BLaER1 treated with 17β-estradiol and CSF1 and Interleukin-3, amounts not matched to agents 10 nM and 100 nM (cell line): ENCODE measurements around the gene CXCL5.
"Not testable (repeated sequence)": the region's sequence is repeated elsewhere in the genome, so short reads cannot be mapped to it uniquely, and the experiment has no call there.

Experiments
- H3K27ac ChIP-seq, 11 experiments: shearing (Covaris generic); formaldehyde crosslinking; 2 replicates each; pipeline ENCODE4 v1.8.1; 2022
- H3K27me3 ChIP-seq, 11 experiments: shearing (Covaris generic); formaldehyde crosslinking; 2 replicates each; pipeline ENCODE4 v1.8.1; 2022
- H3K36me3 ChIP-seq, 11 experiments: shearing (Covaris generic); formaldehyde crosslinking; 2 replicates each; pipeline ENCODE4 v1.8.1; 2022
- H3K4me1 ChIP-seq, 10 experiments: shearing (Covaris generic); formaldehyde crosslinking; 2 replicates each; pipeline ENCODE4 v1.8.1; 2022
- H3K4me2 ChIP-seq, 11 experiments: shearing (Covaris generic); formaldehyde crosslinking; 2 replicates each; pipeline ENCODE4 v1.8.1; 2022
- H3K4me3 ChIP-seq, 10 experiments: shearing (Covaris generic); formaldehyde crosslinking; 2 replicates each; pipeline ENCODE4 v1.8.1; 2022
- H3K9ac ChIP-seq, 11 experiments: shearing (Covaris generic); formaldehyde crosslinking; 2 replicates each; pipeline ENCODE4 v1.8.1; 2022
- H3K9me3 ChIP-seq, 11 experiments: shearing (Covaris generic); formaldehyde crosslinking; replicated peaks in 1 of 11; 2 replicates each; pipeline ENCODE4 v1.8.1; 2022
- H4K20me1 ChIP-seq, 11 experiments: shearing (Covaris generic); formaldehyde crosslinking; 2 replicates each; pipeline ENCODE4 v1.8.1; 2022
- Cebpa-rat ChIP-seq, 11 experiments: shearing (Covaris generic); IDR thresholded peaks; 2 replicates each; pipeline ENCODE4 v1.8.1; 2022

Gene CXCL5

DNA sequence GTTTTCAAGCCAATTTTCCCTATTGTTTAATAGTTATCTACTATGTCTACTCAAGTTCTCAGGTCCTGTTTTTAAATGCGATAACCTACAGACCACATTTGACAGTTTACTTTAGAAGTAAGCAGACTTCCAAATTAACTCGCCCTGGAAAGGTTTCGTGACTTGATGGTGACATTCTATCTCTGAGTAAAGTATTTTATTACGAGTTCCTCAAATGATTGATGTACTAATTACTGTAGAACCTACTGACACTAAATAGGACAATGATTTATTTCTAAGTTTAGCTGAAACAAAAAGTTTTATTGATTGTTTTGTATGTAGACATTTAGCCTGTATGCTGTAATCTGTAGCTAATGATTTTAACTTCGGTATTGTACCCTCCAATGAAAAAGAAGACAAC, 8.5 kb downstream of the CXCL5 start:
- H3K36me3 ChIP-seq, result no peaks in the 10 kb centered on the region
- no peak overlapping the region; a peak in 2 of 22 replicates for H3K27ac ChIP-seq
- no peak overlapping the region for H3K9ac ChIP-seq
- no peaks in the 10 kb centered on the region for H3K9me3 ChIP-seq
- H3K4me2 ChIP-seq, result no peak overlapping the region
- H3K4me3 ChIP-seq, result no peak overlapping the region
- no peaks in the 10 kb centered on the region for H4K20me1 ChIP-seq
- no peak for TF ChIP-seq Cebpa-rat (IDR thresholded peaks at IDR 0.05)
- peaks cover 0 to 34% (median 0%) of the 10 kb centered on the region in 10 experiments; a peak in 6 of 20 replicates for H3K4me1 ChIP-seq
- no peaks in the 10 kb centered on the region for H3K27me3 ChIP-seq

DNA sequence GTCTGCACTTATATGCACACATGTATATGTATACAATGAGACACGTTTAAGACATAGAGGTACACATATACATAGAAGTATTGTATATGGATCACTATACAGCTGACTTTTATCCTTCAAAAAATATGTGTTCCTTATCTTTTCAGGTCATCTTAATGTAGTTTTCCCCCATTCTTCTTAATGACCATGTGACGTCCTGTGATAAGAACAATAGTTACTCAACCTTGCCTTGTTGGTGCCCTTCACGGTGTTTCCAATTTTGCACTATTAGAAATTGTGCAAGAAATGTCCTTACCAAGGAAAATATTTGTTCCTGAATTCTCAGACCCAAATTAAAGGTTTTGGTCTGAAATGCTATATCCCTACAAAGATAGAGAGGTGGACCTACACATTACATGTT, 9.4 kb downstream of the CXCL5 start:
- H3K36me3 ChIP-seq, result no peaks in the 10 kb centered on the region
- H3K9me3 ChIP-seq, result no peaks in the 10 kb centered on the region
- no peaks in the 10 kb centered on the region for H4K20me1 ChIP-seq
- TF ChIP-seq Cebpa-rat (IDR thresholded peaks at IDR 0.05), result no peak
- H3K4me1 ChIP-seq, result peaks cover 0 to 34% (median 0%) of the 10 kb centered on the region in 10 experiments; a peak in 6 of 20 replicates
- no peak overlapping the region for H3K4me3 ChIP-seq
- no peak overlapping the region for H3K27ac ChIP-seq
- no peaks in the 10 kb centered on the region for H3K27me3 ChIP-seq
- no peak overlapping the region for H3K4me2 ChIP-seq
- no peak overlapping the region for H3K9ac ChIP-seq

DNA sequence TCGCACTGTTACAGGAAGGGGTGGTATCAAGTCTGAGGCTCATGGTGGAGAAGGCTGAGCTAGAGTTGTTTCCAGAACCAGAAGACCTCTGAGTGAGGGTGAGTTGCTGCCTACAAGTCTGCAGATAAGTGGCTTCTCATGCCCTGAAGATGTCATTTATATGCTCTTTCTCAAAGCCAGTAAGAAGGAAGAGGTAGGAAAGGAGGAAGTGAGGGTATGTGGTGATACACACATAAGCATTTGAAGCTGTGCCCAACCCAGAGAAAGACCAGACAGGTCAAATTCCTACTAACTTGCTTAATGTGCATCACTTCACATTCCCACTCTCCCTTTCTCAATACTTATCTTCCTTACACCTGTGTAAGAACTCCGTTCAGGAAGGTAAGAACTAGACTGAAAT, 10.4 kb downstream of the CXCL5 start, which contains the start of gene PPBP:
PPBP (minus strand) TSS at position 130 of the 400 bp plus-strand sequence; CDS start at position 43, 87 bp downstream.
- Histone ChIP-seq H3K27ac (peak within 1 kb of the TSS in 2 of 11 experiments; percentile 27 to 33; a peak in 1 of 22 replicates), H3K27me3 (no peaks in the 10 kb centered on the region), H3K4me3 (peak within 1 kb of the TSS in 1 of 10 experiments; percentile 19; a peak in 2 of 20 replicates), H3K36me3 (no peaks in the 10 kb centered on the region), H3K4me1 (peaks cover 0 to 34% (median 0%) of the 10 kb centered on the region in 10 experiments; a peak in 6 of 20 replicates), H3K9me3 (no peaks in the 10 kb centered on the region), H4K20me1 (no peaks in the 10 kb centered on the region), H3K9ac (peak within 1 kb of the TSS in 1 of 11 experiments; percentile 12; a peak in 1 of 22 replicates), H3K4me2 (peak within 1 kb of the TSS in 3 of 11 experiments; percentile 14 to 59 (median 23); a peak in 5 of 22 replicates)
- TF ChIP-seq Cebpa-rat (IDR thresholded peaks at IDR 0.05), result no peak

DNA sequence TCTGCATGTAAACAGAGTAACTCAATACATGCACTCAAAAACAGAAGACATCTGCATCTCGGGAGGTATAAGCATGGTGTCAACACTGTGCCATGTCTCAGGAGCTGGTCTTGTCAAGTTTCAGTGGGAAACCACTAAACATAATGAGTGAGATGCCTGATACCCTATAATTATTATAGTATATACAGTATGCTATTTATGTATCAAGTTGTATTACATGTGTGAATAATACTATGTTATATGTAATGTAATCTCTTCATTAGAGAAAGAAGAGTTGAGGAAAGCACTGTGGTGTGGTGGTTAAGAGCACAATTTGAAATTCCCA, 13.0 kb downstream of the CXCL5 start:
- no peak for TF ChIP-seq Cebpa-rat (IDR thresholded peaks at IDR 0.05)
- no peak overlapping the region for H3K4me3 ChIP-seq
- H4K20me1 ChIP-seq, result no peaks in the 10 kb centered on the region
- no peak overlapping the region for H3K9ac ChIP-seq
- H3K27ac ChIP-seq, result peak overlapping the region in 1 of 11 experiments; percentile 24; a peak in 1 of 22 replicates
- H3K36me3 ChIP-seq, result no peaks in the 10 kb centered on the region
- no peaks in the 10 kb centered on the region for H3K27me3 ChIP-seq
- no peaks in the 10 kb centered on the region for H3K9me3 ChIP-seq
- no peak overlapping the region for H3K4me2 ChIP-seq
- peaks cover 0 to 17% (median 0%) of the 10 kb centered on the region in 10 experiments; a peak in 5 of 20 replicates for H3K4me1 ChIP-seq

DNA sequence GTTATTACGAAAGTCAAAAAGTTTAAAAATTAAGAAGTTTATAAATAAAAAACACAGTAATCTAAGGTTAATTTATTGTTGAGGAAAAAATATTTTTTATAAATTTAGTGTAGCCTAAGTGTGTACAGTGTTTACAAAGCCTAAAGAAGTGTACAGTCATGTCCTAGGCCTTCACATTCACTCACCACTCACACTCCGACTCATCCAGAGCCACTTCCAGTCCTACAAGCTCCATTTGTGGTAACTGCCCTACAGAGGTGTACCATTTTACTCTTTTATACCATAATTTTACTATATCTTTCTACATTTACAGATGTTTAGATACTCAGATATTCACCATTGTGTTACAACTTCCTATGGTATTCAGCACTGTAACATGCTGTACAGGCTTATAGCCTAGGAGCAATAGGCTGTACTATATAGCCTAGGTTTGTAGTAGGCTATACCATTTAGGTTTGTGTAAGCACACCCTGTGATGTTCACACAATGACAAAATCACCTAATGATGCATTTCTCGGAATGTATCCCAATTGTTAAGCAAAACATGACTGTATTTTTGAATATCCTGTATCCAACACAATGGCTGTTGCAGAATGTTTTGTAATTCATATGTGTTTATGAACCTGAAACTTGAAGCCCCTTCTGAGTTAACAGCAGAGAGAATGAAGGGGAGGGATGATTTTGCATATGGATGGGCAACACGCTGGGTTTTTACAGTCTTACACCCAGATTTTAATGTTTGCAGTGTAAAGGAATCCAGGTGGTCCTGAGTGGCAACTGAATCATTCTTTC, 13.5 kb downstream of the CXCL5 start:
- H3K27me3 ChIP-seq, result no peaks in the 10 kb centered on the region
- no peak overlapping the region for H3K9ac ChIP-seq
- no peak for TF ChIP-seq Cebpa-rat (IDR thresholded peaks at IDR 0.05)
- peaks cover 0 to 18% (median 0%) of the 10 kb centered on the region in 10 experiments; a peak in 5 of 20 replicates for H3K4me1 ChIP-seq
- H3K9me3 ChIP-seq, result no peaks in the 10 kb centered on the region
- no peak overlapping the region for H3K4me2 ChIP-seq
- H3K27ac ChIP-seq, result peak overlapping the region in 2 of 11 experiments; percentile 24 to 32; a peak in 1 of 22 replicates
- no peaks in the 10 kb centered on the region for H3K36me3 ChIP-seq
- H4K20me1 ChIP-seq, result no peaks in the 10 kb centered on the region
- no peak overlapping the region for H3K4me3 ChIP-seq

DNA sequence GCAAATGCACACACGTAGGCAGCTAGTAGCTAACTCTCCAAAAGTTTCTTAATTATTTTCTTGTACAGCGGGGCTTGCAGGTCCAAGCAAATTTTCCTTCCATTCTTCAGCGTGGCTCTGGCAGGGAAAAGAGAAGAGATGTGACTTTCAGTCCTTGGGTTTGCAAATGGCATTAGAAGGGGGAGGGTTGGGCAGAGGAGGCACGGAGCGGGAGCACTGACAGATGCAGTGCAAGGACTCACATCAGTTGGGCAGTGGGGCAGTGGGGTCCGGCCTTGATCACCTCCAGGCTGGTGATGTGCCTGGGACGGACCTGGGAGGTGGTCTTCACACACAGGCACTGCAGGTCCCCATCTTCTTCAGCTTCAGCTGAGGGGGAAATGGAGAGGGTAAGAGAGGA, 17.3 kb downstream of the CXCL5 start:
- H3K9ac ChIP-seq, H3K4me2 ChIP-seq, H3K27ac ChIP-seq, H3K4me3 ChIP-seq, H4K20me1 ChIP-seq, H3K9me3 ChIP-seq, H3K36me3 ChIP-seq, H3K27me3 ChIP-seq: not testable (repeated sequence)
- H3K4me1 ChIP-seq, result peaks cover 0 to 28% (median 0%) of the 10 kb centered on the region in 10 experiments; a peak in 5 of 20 replicates

DNA sequence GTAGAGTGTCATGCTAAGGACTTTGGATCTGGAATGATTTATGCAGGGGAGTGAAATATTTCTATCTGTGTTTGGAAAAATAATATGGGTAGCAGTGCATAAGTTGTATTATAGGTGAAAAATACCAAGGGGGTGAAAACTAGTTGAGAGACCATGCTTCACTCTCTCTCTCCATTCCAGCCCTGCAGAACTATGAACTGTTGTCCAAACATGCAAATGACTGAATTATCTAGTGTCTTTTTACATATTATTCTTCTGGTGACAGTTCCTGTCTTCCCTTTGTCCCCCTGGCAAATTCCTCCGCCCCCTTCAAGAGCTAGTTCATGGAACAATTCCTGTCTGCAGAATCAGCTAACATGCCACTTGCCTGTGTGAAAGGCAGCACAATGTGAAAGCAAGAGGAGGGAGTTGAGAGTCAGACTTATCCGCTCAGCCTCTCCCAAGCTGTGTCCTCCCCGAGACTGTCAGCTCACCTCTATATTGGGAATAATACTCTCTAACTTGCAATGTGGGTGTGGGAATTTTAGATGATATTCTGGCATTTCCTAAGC, 19.0 kb downstream of the CXCL5 start:
- H3K27ac ChIP-seq, result peak overlapping the region in 3 of 11 experiments; percentile 33 to 57 (median 54); a peak in 4 of 22 replicates
- peak overlapping the region in 3 of 11 experiments; percentile 42 to 71 (median 65); a peak in 6 of 22 replicates for H3K4me2 ChIP-seq

DNA sequence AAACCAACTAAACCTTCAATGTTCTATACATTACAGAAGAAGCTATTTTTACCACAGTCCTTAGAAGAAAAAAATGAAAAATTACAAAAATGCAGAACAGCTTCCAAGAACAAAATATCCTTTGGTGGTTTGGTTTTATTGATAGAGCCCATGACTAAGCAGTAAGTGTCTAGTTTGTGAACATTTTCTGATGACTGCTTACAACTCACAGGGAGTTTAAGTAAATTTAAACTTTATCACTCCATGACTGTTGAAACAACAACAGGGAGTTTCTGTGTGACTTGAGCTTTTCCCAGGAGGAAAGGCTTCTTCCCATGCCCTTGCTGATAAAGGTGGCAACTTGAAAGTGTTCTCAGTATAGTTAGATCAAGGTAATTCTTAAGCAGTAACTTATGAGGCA, 19.6 kb downstream of the CXCL5 start:
- peaks cover 0 to 28% (median 0%) of the 10 kb centered on the region in 10 experiments; a peak in 5 of 20 replicates for H3K4me1 ChIP-seq
- H3K36me3 ChIP-seq, result no peaks in the 10 kb centered on the region
- H3K27me3 ChIP-seq, result no peaks in the 10 kb centered on the region
- no peak overlapping the region for H3K4me3 ChIP-seq
- H3K9ac ChIP-seq, result peak overlapping the region in 1 of 11 experiments; percentile 30; a peak in 1 of 22 replicates
- H3K9me3 ChIP-seq, result peaks cover 2 to 20% (median 10%) of the 10 kb centered on the region in 11 experiments; a peak in 14 of 22 replicates
- no peaks in the 10 kb centered on the region for H4K20me1 ChIP-seq
- TF ChIP-seq Cebpa-rat (IDR thresholded peaks at IDR 0.05), result no peak
- peak overlapping the region in 3 of 11 experiments; percentile 42 to 71 (median 65); a peak in 6 of 22 replicates for H3K4me2 ChIP-seq
- peak overlapping the region in 3 of 11 experiments; percentile 33 to 57 (median 54); a peak in 5 of 22 replicates for H3K27ac ChIP-seq

More for the DNA sequence above, 19.0 kb downstream of the CXCL5 start:
- no peaks in the 10 kb centered on the region for H3K27me3 ChIP-seq
- peaks cover 0 to 28% (median 0%) of the 10 kb centered on the region in 10 experiments; a peak in 5 of 20 replicates for H3K4me1 ChIP-seq
- H4K20me1 ChIP-seq, result no peaks in the 10 kb centered on the region
- no peak for TF ChIP-seq Cebpa-rat (IDR thresholded peaks at IDR 0.05)
- H3K4me3 ChIP-seq, result no peak overlapping the region
- peaks cover 0 to 16% (median 9%) of the 10 kb centered on the region in 11 experiments; a peak in 12 of 22 replicates for H3K9me3 ChIP-seq
- no peaks in the 10 kb centered on the region for H3K36me3 ChIP-seq
- no peak overlapping the region for H3K9ac ChIP-seq

DNA sequence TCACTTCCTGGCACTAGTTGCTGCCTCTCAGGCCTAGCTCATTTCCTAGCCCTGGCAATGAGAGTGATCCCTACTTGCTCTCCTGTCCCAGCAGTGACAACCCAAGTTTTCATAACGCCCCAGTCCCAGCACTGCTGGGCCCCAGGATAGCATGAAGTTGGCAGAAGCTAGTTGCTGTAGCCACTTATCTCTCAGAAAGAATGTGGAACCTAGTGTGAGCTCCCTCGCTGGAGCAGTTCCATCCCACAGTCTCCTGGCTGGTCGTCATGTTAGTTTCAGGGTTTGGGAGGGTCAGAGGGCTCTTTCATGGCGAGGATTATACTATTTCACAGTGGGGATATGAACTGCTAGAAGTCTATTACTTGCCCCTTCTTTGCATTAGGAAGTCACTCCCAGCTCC, 21.8 kb downstream of the CXCL5 start:
- peaks cover 0 to 21% (median 0%) of the 10 kb centered on the region in 10 experiments; a peak in 5 of 20 replicates for H3K4me1 ChIP-seq

More for the DNA sequence above, 21.8 kb downstream of the CXCL5 start:
- H3K36me3 ChIP-seq, result no peaks in the 10 kb centered on the region
- H3K9me3 ChIP-seq, result peaks cover 5 to 30% (median 10%) of the 10 kb centered on the region in 11 experiments; a peak in 14 of 22 replicates
- H3K27me3 ChIP-seq, result no peaks in the 10 kb centered on the region
- no peaks in the 10 kb centered on the region for H4K20me1 ChIP-seq
- no peak overlapping the region for H3K4me2 ChIP-seq
- no peak overlapping the region for H3K27ac ChIP-seq
- H3K4me3 ChIP-seq, result no peak overlapping the region
- TF ChIP-seq Cebpa-rat (IDR thresholded peaks at IDR 0.05), result no peak
- H3K9ac ChIP-seq, result no peak overlapping the region
